Ovary (tissue), 9 donors: ENCODE results near the gene ARHGAP4. TPM values are rescaled to one million over a fixed set of nuclear protein-coding genes. Genes with fewer than 3 reads are reported as not detected.

Experiments
- DNase-seq, 5 donors: peaks; one replicate each; pipeline ENCODE4 v3.0.0-alpha.2; 2019 to 2020
- H3K27ac ChIP-seq, 2 donors: fragments of 200-600 bp; one replicate each; pipeline versions ENCODE4 v1.5.1 to v1.8.0; 2019 to 2022
- H3K27me3 ChIP-seq: fragments of 200-600 bp; one replicate; pipeline ENCODE4 v1.8.0; 2022
- H3K36me3 ChIP-seq: fragments of 200-600 bp; sonication (generic); one replicate; pipeline ENCODE4 v1.5.1; 2019
- H3K4me1 ChIP-seq: one replicate; pipeline ENCODE4 v1.8.1; 2013; ENCODE audit warnings: mild to moderate bottlenecking, moderate library complexity; ENCODE audit not compliant: insufficient read depth
- H3K4me3 ChIP-seq: fragments of 200-600 bp; sonication (generic); one replicate; pipeline ENCODE4 v1.5.1; 2017
- H3K9me3 ChIP-seq, 2 donors: fragments of 200-600 bp in 1 of 2; sonication (generic) in 1 of 2; one replicate each; pipeline versions ENCODE4 v1.5.1 to v1.8.1; 2013 to 2019; ENCODE audit warnings: mild to moderate bottlenecking in 1 of 2, moderate library complexity in 1 of 2
- EP300 ChIP-seq: sonication (generic); formaldehyde crosslinking; IDR thresholded peaks from one replicate; pipeline ENCODE4 v1.6.1; 2017; ENCODE audit warnings: antibody characterized with exemption
- POLR2A ChIP-seq: fragments of 450-650 bp; IDR thresholded peaks from one replicate; pipeline ENCODE4 v1.6.1; 2017; ENCODE audit warnings: antibody characterized with exemption, mild to moderate bottlenecking, moderate library complexity
- WGBS, 3 donors: extraction: QIAGEN DNeasy Blood & Tissue Kit in 1 of 3; methylation state at CpG; one replicate each; pipeline versions ENCODE4 v1.1.5 to v1.1.7; 2013 to 2017; 5-methylcytosine and 5-hydroxymethylcytosine counted together
- intact Hi-C, 4 donors: fragments of 100-400 bp; cut with DNase I; formaldehyde crosslinking; loops; one replicate each; pipeline versions ENCODE4 v1.11.0 to v1.15.1; 2022 to 2023
- polyA plus RNA-seq, 2 donors: library from polyadenylated mRNA; stranded (reverse); fragments of 200-250 nt in 1 of 2; fragments of 350-450 nt in 1 of 2; fragmentation: Illumina TruSeq in 1 of 2; extraction: RNeasy Lipid Tissue Mini Kit (QIAGEN cat#74804) in 1 of 2; gene quantifications; one replicate each; pipeline ENCODE4 v1.2.3, GENCODE V29; 2013 to 2014
- total RNA-seq, 7 donors: library from RNA; depleted of rRNA in 2 of 7; stranded (reverse); fragments of >200 nt in 2 of 7; fragmentation: NEBNext Ultra II Directional in 3 of 7; extraction: Animal tissue kit (Norgen Biotek cat#: 25700) in 3 of 7; gene quantifications; one replicate each; pipeline versions ENCODE4 v1.1.0 to v1.2.4, GENCODE V29; 2016 to 2023
- TF ChIP-seq, protein P1 (sequence below), 3 donors: fragments of 450-650 bp in 2 of 3; fragments of 200-600 bp in 1 of 3; IDR thresholded peaks; one replicate each; pipeline versions ENCODE4 v1.5.1 to v1.8.0; 2016 to 2022; ENCODE audit warnings: antibody characterized with exemption in 3 of 3, mild to moderate bottlenecking in 1 of 3
- donor health status: DM: no; HTN: no; CAD: no; lungs with moderate emphysema.
- donor health status: DM: no; HTN: no; CAD: no.
- donor health status: Bipolar disorder and iron deficiency.
- donor health status: DM: yes; HTN: yes; CAD: no.
- donor health status: DM: no; HTN: no; CAD: no.
- donor health status: DM: yes; HTN: yes; CAD: no.

The ARHGAP4 gene
- total and polyA plus RNA-seq, 9 donors = 1.2 to 22.3 (median 11.4) TPM

DNA sequence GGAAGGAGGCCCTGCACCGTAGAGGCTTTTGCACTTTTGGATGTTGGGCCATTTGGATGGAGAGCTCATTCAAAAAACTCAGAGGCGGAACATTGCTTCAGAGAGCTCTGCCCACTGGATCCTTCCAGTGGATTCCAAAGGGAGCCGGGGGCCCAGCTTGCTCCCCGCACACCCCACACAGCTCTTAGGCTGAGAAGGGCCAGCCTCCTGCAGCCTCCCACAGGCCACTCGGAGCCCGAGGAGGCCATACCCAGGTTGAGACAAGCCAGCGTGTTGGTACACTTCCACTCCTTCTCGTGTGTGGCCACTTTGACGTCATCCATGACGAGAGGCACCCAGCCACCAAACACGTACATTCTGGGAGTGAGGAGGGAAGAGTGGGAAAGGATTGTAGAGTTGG is 35.2 kb upstream of the ARHGAP4 start:
- Histone ChIP-seq H3K36me3 (no peaks in the 10 kb centered on the region), H3K4me3 (no peak overlapping the region), H3K27ac (no peak overlapping the region), H3K9me3 (no peaks in the 10 kb centered on the region), H3K4me1 (peaks cover 3% of the 10 kb centered on the region), H3K27me3 (no peaks in the 10 kb centered on the region)
- intact Hi-C loops = no loop called here
- DNase-seq = no peak
- TF ChIP-seq, protein P1, sequence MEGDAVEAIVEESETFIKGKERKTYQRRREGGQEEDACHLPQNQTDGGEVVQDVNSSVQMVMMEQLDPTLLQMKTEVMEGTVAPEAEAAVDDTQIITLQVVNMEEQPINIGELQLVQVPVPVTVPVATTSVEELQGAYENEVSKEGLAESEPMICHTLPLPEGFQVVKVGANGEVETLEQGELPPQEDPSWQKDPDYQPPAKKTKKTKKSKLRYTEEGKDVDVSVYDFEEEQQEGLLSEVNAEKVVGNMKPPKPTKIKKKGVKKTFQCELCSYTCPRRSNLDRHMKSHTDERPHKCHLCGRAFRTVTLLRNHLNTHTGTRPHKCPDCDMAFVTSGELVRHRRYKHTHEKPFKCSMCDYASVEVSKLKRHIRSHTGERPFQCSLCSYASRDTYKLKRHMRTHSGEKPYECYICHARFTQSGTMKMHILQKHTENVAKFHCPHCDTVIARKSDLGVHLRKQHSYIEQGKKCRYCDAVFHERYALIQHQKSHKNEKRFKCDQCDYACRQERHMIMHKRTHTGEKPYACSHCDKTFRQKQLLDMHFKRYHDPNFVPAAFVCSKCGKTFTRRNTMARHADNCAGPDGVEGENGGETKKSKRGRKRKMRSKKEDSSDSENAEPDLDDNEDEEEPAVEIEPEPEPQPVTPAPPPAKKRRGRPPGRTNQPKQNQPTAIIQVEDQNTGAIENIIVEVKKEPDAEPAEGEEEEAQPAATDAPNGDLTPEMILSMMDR (IDR thresholded peaks at IDR 0.05) = no peak
- TF ChIP-seq POLR2A = no peak
- TF ChIP-seq EP300 = no peak
- 91 to 93% (median 92%) methylated on average over 11 of the region's 11 CpGs for WGBS, 3 donors

DNA sequence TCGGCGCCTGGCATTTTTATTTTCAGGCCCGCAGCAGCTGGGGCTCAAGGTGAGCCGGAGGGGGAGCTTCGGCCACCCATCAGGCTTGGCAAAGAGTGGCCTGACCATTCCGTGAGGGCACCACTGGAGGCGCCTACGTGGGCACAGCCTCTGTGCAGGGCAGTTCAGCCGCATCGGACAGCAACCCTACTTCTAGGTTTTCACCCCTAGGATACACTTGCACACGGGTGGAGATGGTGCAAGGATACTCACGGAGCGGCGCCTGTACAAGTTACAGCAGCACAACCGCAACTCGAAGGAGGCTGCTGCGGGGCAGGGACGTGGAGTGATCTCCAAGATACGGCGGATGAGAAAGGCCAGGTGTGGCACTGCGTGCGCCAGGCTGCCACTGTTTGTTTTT is 34.7 kb upstream of the ARHGAP4 start:
- DNase-seq = no peak
- H3K27ac ChIP-seq = no peak overlapping the region
- no peaks in the 10 kb centered on the region for H3K27me3 ChIP-seq
- intact Hi-C loops = no loop called here
- 91 to 92% (median 92%) methylated on average over 22 of the region's 22 CpGs for WGBS, 3 donors
- no peaks in the 10 kb centered on the region for H3K36me3 ChIP-seq
- no peaks in the 10 kb centered on the region for H3K9me3 ChIP-seq
- peaks cover under 1% of the 10 kb centered on the region for H3K4me1 ChIP-seq
- no peak overlapping the region for H3K4me3 ChIP-seq
- TF ChIP-seq POLR2A (no peak), EP300 (no peak)
- TF ChIP-seq, protein P1 (IDR thresholded peaks at IDR 0.05) = no peak

DNA sequence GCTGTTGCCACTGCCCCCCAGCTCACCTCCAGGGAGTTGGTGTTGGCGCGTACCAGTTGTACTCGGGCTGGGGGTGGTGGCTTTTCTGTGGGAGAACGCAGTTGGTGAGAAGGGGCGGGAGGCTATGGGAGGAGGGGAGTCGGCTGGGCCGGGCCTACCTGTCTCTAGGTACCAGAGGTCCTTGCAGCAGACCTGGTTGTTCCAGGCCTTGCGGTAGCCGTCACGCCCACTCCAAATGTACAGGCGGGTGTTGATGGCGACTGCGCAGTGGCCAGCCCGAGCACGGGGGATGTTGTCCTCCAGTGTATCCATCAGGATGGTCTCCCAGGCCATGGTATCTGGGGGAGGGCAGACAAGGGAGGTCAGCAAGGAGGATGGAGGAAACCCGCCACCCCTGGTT is 34.0 kb upstream of the ARHGAP4 start:
- H3K27ac ChIP-seq = no peak overlapping the region
- 90 to 94% (median 93%) methylated on average over 16 of the region's 16 CpGs for WGBS, 3 donors

DNA sequence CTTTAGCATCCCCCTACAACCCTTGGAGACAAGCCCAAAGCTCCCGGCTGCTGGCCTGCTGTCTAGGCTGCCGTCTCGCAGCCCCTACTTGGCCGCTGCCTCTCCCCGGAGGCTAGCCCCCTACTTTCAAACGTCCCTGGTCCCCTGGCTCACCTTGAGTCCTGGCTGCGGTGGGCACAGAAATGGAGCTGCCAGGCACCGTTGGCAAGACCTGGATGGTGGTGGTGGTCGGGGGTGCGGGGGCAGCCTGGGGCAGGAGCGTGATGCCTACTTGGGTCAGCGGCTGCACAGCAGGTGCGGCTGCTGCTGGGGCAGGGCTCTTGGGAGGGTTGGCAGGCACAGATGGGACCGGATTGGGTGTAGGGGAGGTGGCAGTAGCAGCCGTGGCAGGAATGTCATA is 33.6 kb upstream of the ARHGAP4 start:
- no peak for DNase-seq
- H3K27ac ChIP-seq = no peak overlapping the region
- no peaks in the 10 kb centered on the region for H3K36me3 ChIP-seq
- no peak for TF ChIP-seq POLR2A
- 89 to 90% (median 90%) methylated on average over 15 of the region's 15 CpGs for WGBS, 3 donors
- H3K4me3 ChIP-seq = no peak overlapping the region
- intact Hi-C loops = loop anchor here in 2 of 4 donors (5.0 to 10.0 kb wide), 2 partner anchors 192 to 415 kb away; no protein-coding TSS in a partner anchor
- H3K27me3 ChIP-seq = no peaks in the 10 kb centered on the region
- no peaks in the 10 kb centered on the region for H3K9me3 ChIP-seq
- H3K4me1 ChIP-seq = no peaks in the 10 kb centered on the region

More for the DNA sequence above, 34.0 kb upstream of the ARHGAP4 start:
- no peak for DNase-seq
- H3K4me1 ChIP-seq = no peaks in the 10 kb centered on the region
- H3K9me3 ChIP-seq = no peaks in the 10 kb centered on the region
- intact Hi-C loops = no loop called here
- no peak for TF ChIP-seq EP300
- TF ChIP-seq, protein P1 (IDR thresholded peaks at IDR 0.05) = no peak
- no peak for TF ChIP-seq POLR2A
- H3K4me3 ChIP-seq = no peak overlapping the region
- no peaks in the 10 kb centered on the region for H3K27me3 ChIP-seq
- H3K36me3 ChIP-seq = no peaks in the 10 kb centered on the region

DNA sequence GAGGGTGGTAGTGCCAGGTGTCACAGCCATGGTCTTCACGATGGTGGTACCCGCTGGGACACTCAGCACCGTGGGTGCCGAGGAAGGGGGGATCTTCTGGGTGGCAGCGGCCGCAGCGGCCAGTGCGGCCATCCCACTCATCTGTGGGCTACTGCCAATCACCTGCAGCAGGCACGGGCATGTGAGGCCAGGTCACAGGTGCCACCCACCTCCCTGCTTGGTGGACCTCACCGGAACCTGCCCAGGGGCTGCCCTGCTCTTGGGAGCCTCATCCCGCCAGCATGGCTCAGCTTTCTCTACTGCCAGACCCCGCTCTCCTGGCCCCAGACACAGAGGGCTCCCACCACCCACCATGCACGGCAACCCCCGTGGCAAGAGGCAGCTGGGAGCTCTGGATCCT is 32.5 kb upstream of the ARHGAP4 start:
- intact Hi-C loops = loop anchor here in 2 of 4 donors (5.0 to 10.0 kb wide), 2 partner anchors 191 to 414 kb away; no protein-coding TSS in a partner anchor
- Histone ChIP-seq H3K27ac (no peak overlapping the region), H3K36me3 (no peaks in the 10 kb centered on the region)

More for the DNA sequence above, 32.5 kb upstream of the ARHGAP4 start:
- no peaks in the 10 kb centered on the region for H3K4me1 ChIP-seq
- no peaks in the 10 kb centered on the region for H3K27me3 ChIP-seq
- WGBS, 3 donors = 91 to 93% (median 91%) methylated on average over 13 to 14 of the region's 14 CpGs
- no peaks in the 10 kb centered on the region for H3K9me3 ChIP-seq
- H3K4me3 ChIP-seq = no peak overlapping the region
- TF ChIP-seq EP300 (no peak), POLR2A (no peak)
- TF ChIP-seq, protein P1 (IDR thresholded peaks at IDR 0.05) = no peak
- no peak for DNase-seq
